ENCODE data around the gene RBFOX1.

- TF ChIP-seq, protein P1, sequence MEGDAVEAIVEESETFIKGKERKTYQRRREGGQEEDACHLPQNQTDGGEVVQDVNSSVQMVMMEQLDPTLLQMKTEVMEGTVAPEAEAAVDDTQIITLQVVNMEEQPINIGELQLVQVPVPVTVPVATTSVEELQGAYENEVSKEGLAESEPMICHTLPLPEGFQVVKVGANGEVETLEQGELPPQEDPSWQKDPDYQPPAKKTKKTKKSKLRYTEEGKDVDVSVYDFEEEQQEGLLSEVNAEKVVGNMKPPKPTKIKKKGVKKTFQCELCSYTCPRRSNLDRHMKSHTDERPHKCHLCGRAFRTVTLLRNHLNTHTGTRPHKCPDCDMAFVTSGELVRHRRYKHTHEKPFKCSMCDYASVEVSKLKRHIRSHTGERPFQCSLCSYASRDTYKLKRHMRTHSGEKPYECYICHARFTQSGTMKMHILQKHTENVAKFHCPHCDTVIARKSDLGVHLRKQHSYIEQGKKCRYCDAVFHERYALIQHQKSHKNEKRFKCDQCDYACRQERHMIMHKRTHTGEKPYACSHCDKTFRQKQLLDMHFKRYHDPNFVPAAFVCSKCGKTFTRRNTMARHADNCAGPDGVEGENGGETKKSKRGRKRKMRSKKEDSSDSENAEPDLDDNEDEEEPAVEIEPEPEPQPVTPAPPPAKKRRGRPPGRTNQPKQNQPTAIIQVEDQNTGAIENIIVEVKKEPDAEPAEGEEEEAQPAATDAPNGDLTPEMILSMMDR (conservative IDR thresholded peaks at IDR 0.05; ENCODE audit: low read depth, low read length), result no peak
- no peak for TF ChIP-seq EZH2 (IDR thresholded peaks at IDR 0.05; ENCODE audit: low read length, unreplicated experiment)
- no peak for TF ChIP-seq EZH2phosphoT487 (IDR thresholded peaks at IDR 0.05; ENCODE audit: borderline replicate concordance, low read length)
Measured at GRCh38 chr16:7487574-7488323, 155.1 kb downstream of the RBFOX1 start.

Data from PC-3 (cell line).